C4-2B (cell line): ENCODE data around the gene PDPK1.

ENCODE experiments used
- CTCF ChIP-seq: fragments of 450-650 bp; conservative IDR thresholded peaks from 2 replicates; pipeline ENCODE4 v1.5.1; 2017; ENCODE audit warnings: mild to moderate bottlenecking
- ZFX ChIP-seq: fragments of 450-650 bp; IDR thresholded peaks from 2 replicates; pipeline ENCODE4 v1.6.1; 2017

- TF ChIP-seq CTCF (no peak), ZFX (no peak)
These were observed 37.3 kb upstream of the PDPK1 start for GRCh38 chr16:2500430-2500917.
